OCI-M1 (cell line): ENCODE measurements around the gene GATA1.

Source experiments
- DNase-seq: peaks from one replicate; lab custom pipeline; 2025; lab: John Stamatoyannopoulos, UW

The GATA1 gene

DNA sequence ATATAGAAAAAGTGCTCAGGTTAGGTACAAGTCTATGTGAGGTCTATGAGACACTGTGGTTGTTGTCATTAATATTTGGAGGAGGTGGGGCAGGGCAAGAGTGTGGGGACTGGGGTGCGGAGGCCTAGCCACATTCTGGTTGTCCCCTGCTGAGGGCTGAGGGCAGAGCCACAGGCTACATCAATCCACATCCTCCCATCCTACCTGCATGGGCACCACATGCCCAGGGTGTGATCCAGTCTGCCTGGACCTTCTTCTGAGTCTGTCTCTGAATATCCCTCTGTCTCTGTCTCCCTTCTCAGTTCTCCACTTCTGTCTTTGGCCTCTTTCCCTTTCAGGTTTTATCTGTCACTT, 1.2 kb upstream of the GATA1 start:
- DNase-seq: peak; percentile 48

DNA sequence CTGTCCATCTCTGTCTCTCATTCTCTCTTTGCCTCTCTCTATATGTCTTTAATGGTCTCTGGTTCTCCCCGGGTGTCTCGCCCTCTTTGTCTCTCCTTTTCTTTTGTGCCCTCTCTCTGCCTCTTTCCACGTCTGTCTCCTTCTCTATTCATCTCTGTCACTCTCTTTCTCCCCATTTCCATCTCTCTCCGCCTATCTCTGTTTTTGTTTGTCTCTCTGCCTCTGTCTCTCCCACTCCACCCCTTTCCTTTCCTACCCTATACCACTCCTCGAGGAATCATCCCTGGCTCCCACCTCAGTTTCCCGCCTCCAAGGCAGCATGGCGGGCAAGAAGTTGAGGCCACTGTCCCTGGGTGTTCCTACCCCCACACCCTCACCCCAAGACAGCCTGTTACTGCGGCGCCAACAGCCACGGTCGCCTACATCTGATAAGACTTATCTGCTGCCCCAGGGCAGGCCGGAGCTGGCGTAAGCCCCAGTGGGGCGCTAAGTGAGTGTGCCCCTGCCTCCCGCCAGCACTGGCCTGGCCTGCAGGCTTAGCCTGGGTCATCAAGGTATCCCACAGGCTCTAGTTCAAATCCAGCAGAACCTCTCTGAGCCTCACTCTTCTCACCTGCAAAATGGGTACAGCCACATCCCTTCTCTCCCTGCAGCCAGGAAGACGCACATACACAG, 713 bp upstream of the GATA1 start:
- DNase-seq: peak; percentile 86

DNA sequence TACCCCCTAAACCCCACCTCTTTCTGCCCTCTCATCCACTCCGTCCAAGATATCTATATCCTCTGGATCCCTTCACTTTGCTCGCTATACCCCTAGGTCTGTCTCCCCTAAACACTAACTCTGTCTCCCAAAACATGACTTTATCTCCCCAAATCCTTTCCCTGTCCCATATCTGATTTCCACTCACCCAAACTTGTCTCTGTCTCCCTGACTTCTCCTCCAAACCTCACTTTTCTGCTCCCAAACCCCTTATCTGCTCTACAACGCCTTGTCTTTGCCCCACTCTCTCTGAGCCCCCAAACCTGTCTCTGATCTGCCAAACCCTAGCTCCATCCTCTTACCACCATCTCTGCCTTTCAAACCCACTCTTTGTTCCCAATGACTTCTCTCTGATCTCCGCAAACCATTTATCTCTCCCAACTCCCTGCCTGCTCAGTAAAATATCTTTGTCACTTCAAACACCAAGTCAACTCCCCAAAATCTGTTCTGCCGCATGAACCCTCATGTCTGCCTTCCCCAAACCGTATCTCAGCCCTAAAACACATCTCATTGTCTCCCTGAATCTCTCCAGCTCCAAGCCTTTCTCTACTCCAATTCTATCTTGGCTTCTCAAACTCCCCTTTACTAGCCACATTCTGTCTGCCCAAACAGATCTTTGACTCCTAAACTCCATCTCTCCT, 575 bp downstream of the GATA1 start:
- DNase-seq: no peak

DNA sequence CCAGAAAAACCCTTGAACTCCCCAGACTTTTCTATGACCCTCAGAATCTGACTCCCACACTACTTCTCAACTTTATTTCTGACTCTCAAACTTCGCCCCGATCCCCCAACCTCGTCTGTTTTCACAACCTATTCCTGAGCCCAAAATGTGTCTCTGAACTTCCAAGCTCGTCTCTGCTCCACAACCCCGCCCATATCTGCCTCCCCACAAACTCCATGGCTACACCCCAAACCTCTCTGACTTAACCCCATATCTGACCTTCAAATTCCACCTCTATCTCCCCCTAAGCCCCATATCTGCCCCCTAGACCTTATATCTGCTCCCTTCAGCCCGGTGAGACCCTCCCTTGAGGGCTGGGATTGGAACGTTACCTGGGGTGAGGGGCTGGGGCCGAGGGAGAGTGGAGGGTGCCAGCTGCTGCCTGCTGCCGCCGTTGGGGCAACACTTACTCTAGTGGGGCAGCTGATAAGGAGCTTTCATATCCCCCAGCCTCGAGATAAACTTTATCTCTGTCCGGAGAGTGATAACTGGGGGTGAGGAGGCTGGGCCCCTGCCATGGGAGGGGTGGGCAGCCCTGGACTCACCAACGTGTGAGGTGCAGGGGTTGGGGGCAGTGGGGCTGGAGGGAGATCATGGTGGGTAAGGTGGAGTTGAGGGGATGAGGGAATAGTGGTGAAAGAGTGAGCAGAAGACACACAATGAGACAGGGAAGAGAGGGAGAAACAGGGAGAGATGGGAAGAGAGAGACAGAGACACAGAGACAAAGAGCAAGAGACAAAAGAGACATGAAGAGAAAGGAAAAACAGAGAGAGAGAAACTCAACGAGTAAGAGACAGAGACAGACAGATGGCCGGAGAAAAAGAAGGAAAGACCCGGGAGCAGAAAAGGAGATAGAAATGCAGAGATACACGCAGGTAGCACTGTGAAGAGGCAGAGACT, 1.4 kb downstream of the GATA1 start:
- no peak for DNase-seq

DNA sequence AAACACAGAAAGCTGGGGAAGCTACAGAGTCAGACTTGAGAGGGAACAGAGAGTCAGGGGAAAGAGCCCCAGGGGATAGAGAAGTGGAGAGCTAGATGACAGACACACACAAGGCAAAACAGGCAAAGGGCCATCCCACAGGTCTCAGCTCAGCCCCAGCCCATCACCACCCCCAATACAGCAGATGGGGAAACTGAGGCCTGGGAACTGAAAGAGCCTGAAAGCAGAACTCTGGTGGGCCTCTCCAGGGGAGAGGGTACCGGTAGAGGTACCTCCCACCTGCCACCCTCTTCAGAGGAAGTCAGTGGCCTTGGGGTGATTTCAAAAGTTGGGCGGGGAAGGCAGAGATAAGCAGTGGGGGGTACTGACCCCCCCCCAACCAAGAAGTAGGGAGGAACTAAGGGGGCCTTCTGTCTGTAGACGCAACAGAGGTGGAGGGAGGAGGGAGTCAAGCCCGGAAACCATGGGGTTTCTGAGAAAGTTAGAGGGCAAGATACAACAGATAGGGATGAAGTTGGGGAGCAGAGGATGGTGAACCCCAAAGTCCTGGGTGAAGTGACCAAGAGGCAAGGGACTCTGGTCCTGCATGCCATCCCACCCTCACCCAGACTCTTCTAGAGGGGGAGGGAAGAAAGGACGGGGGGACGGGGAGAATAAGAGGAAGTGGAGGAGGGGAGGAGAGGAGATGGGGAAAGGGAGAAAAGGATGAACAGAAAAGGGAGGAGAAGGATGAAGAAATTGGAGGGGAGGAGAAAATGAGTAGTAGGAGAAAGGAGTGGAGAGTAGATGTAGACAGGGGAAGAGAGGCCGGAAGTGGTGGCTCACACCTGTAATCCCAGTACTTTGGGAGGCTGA, 3.2 kb downstream of the GATA1 start:
- peak; percentile 57 for DNase-seq

DNA sequence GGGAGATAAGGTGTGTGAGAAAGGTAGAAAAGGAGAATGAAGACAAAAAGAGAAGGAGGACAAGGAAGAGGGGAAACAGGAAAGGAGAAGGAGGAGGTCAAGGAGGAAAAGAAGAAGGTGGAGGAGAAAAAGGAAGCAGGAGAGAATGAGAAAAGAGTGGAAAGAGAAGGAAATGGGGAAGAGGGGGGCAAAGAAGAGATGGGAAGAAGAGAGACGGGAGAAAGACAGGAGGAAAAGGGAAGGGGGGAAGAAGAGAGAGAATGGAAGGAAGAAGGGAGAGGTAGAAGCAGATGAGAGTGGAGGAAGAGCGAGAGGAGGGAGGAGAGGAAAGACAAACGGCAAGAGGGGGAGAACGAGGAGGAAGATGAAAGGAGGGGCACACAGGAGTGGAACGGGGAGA, 4.1 kb downstream of the GATA1 start:
- DNase-seq: no peak

DNA sequence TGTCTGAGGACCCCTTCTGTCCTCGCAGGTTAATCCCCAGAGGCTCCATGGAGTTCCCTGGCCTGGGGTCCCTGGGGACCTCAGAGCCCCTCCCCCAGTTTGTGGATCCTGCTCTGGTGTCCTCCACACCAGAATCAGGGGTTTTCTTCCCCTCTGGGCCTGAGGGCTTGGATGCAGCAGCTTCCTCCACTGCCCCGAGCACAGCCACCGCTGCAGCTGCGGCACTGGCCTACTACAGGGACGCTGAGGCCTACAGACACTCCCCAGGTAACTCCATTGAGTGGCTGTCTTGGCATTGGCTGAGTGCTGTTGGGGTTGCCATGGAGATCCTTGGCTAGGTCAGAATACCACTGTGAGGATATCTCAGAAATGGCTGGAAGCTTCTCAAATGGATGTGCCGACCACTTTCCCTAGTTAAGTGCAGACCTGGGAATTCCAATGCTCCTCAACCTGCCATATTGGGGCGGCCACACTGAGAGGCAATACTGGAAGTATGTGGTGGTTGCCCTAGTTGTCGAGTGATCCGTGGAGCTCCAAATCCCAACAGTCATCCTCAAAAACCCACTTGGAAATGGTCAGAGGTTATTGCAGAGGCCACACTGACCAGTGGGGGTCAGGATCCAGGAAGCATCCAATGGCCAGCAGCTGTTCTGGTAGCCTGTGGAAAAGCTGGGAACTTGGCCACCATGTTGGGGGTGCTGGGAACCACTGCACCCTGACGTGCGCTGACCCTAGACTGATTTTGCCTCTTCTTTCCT, 4.9 kb downstream of the GATA1 start:
- DNase-seq: no peak

DNA sequence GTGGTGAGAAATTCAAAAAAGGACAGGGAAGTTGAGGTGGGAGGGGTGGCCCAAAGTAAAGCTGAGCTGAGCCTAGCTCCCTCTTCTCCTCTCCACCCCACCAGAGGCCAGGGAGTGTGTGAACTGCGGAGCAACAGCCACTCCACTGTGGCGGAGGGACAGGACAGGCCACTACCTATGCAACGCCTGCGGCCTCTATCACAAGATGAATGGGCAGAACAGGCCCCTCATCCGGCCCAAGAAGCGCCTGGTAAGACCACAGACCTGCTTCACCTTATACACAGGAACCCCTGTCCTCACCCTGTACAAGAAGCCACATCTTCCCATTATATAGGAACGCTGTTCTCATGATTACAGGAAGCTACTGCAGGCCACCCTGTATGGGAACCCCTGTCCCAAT, 5.8 kb downstream of the GATA1 start:
- DNase-seq: no peak

DNA sequence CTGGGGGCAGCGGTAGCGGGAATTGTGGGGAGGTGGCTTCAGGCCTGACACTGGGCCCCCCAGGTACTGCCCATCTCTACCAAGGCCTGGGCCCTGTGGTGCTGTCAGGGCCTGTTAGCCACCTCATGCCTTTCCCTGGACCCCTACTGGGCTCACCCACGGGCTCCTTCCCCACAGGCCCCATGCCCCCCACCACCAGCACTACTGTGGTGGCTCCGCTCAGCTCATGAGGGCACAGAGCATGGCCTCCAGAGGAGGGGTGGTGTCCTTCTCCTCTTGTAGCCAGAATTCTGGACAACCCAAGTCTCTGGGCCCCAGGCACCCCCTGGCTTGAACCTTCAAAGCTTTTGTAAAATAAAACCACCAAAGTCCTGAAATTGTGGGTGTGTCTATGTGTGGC, 7.5 kb downstream of the GATA1 start:
- no peak for DNase-seq

DNA sequence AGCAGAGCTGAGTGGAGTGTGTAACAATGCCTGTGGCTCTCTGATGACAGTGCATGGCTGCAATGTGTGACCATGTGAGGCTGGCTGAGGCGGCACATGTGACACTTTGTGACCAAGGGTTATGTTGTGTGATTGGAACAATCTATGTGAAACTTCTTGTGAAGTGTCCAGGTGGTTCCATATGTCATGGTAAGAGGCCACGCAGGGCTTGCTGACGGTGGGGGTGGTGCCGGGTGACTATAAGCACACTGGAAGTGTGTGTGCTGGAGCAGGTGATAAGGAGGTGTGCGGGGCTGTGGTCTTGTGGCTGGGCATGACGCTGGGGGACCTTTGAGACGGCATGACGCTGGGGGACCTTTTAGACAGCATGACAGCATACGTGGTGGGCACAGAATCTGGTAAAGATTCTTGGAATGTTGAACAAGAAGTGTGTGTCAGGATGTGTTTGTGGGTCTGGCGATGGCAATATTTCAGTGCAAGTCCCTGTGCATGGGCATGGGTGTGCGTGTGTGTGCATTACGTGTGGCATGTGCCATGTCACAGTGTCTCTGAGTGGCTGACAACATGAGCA, 8.0 kb downstream of the GATA1 start:
- peak; percentile 89 for DNase-seq

DNA sequence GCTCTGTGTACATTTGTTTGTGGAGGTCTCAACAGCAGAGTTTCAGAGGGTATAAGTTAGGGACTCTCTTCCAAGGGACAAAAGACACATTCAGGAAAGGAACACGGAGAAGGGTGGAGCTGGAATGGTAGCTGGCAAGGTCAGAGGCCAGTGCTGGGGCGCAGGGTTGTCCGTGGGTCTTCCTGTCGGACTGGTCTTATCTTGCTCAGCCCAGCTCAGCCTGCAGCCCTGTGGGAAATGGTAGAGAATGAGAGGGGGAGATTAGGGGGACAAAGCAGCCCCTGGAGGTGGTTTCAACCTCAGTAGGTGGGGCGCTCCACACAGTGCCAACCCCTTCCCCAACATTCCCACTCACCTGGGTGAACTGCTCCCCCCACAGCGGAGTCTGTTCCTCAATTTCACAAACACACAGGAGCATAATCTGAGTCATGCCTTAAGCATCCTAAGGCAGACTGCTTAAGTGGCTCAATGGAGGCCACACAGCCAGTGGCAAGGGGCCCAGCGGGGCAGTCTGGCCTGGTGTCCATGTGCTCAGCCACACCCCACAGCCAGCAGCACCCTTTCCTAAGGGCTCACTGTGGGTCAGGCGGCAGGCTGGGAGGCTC, 8.6 kb downstream of the GATA1 start:
- peak; percentile 78 for DNase-seq

DNA sequence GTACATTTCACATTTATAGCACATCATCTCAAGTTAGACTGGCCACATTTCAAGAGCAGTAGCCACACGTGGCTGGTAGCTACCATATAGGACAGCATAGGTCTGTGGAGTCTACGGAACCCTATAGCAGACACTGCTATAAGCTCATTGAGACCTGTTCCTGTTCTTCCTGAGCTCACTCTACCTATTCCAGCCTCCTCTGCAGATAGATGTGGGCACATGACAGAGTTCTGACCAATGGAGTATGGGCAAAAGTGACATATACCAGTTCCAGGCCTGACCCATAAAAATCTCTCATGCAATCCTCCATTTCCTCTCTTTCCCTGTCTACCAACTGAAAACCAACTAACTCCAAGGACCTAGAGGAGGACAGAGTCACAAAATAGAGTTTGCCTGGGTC, 11.9 kb downstream of the GATA1 start:
- DNase-seq: peak; percentile 28

DNA sequence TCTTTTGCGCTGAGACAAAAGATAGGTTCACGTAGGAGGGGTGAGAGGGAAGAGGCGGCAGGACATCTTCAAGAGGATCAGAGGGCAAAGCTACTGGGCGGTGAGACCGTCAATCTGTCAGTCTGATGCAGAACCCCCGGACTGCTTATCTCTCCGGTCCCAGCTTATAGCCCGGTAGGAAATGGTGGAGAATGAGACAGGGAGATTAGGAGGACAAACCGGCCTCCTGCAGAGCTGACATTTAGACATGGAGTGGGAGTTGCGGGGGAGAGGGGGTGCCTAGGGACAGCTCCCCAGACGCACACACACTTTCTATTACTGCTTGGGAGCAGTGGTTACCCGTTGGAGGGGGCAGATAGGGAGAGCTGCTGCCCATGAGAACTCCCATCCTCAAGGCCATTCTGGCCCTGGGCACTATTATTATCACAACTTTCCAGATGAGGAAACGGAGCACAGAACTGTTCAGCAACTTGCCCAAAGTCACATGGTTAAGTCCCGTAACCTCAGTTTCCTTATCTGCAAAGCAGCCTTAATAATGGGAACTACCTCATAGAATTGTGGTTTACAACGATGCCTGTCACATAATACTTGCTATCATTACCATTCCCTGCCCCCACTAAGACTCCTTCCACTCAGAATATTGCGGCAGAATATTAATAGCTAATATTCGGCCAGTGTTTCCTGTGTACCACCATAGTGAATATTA, 14.3 kb downstream of the GATA1 start:
- DNase-seq: peak; percentile 95

DNA sequence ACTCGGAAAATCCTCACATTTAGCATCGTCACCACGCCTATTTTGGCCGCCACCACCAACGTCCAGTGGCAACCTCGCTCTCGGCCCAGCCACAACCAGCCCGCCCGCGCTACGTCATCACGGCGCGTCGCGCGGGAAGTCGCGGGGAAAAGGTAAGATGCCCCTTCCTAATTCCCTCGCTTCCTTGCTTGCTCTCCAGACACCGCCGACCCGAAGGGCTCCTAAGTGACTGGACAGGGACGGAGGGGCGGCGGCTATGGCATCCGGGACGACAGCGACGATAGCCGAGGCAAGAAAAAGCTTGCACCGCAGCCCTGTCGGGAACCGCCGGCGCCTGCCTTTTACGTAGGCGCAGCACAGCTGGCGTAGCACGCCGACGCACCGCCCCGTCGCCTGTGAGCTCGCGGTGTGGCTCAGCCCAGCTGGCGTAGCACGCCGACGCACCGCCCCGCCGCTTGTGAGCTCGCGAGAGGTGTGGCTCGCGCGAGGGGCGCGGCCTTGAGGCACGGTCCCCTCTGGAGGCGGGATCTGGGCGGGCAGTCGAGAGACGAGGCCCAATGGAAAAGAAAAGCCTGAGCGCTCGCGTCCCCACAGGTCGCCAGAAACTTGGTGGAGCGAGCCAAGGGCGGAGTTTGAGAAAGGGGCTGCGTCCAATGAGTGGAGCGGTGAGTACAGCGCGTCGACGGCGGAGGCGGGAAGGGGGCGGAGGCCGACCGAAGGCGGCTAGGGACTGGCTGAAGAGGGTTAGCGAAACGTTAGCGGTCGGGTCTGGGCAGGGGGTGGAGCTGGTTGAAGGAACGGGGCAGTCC, 15.1 kb downstream of the GATA1 start, which contains the start of gene HDAC6:
HDAC6 (plus strand) TSS at position 788 of the 809 bp plus-strand sequence. CDS start 626 bp downstream, outside the sequence.
- DNase-seq: peak; percentile 99

DNA sequence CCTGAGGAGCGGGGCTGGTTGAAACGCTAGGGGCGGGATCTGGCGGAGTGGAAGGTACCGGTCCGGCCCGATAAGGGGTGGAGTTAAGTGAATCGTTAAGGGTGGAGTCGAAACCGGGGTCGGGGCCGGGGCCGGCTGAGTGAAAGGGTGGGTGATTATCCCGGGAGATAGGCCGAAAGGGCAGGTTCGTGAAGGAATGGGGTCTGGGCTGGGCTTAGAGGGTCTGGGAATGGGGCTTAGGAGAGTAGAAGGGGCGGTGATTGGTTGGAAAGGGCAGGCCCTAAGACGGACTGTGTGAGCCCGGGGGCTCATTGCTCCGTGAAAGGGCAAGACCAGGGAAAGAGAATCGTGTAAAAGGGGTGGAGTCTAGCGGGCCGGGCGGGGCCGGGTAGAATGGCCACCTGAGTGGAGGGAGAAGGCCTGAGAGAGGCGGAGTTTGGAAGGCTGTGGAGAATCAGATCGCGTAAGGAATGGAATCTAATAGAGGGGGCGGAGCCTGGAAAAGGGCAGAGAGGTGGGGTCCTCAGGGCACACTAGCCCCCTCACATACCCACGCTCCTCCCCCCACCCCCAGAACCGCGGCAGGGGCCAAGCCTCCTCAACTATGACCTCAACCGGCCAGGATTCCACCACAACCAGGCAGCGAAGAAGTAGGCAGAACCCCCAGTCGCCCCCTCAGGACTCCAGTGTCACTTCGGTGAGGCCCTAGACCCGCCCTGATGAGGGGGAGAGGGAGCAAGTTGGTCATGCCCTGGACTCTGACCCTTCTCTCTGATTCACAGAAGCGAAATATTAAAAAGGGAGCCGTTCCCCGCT, 15.9 kb downstream of the GATA1 start:
- DNase-seq: peak; percentile 95

DNA sequence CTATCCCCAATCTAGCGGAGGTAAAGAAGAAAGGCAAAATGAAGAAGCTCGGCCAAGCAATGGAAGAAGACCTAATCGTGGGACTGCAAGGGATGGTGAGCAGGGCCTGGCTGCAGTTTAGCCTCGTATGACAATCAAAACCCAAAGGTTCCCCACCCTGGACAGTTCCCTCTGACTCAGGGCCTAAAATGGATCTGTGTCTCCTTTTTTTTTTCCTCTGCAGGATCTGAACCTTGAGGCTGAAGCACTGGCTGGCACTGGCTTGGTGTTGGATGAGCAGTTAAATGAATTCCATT, 16.5 kb downstream of the GATA1 start:
- DNase-seq: peak; percentile 27

DNA sequence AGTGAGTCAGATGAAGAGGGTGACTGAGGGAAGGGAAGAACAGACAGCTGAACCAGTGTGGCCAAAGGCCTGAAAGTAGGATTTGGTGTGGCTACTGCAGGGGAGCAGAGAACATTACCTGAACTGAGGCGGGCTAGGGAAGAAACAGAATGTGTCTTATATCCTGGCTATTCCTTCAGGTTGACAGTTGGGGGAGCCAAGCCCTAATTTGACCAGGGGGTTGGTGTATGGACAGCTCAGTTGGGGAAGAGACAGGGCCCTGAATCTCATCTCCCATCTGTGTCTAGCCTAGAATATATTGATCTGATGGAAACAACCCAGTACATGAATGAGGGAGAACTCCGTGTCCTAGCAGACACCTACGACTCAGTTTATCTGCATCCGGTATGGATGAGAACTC, 19.7 kb downstream of the GATA1 start:
- DNase-seq: peak; percentile 6

DNA sequence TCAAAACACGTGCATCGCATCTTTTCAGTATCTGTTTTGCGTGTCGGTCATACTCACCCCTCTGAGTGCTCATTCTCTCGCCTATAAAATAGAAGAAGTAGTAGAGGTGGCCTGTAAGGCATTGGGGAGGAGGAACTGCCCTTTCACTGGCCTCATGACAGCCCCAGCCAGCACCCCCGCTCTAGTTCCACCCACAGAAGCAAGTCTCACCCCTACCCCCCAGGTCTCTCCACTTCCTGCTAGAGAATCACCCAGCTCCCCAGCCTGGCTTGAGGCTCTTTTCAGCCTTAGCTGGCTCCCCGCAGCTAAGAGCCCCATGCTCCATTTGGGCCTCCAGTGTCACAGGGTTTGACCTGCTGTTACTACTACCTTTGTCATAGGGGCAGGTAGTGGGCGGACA, 27.3 kb downstream of the GATA1 start:
- no peak for DNase-seq
